ENCODE results near the gene RBM4B.
"Not testable (repeated sequence)": the region's sequence is repeated elsewhere in the genome, so short reads cannot be mapped to it uniquely, and the experiment has no call there.

The RBM4B gene
- long read RNA-seq, transcript RBM4B-201 (4 exons, 1,840 nt), result major isoform, 36 of 71 reads
- long read RNA-seq, transcript RBM4B-206 (2 exons, 1,646 nt), result minor isoform, 10 of 71 reads
- long read RNA-seq, partial matches to known transcripts, result 5 of 71 reads
- long read RNA-seq, other reads (novel, unspliced or antisense), result 19 of 71 reads

GRCh38 chr11:66677599-66678375 is at the start of gene RBM4B:
TSS of gene RBM4B (minus strand) at chr11:66677887. CDS start at chr11:66677079, 808 bp downstream.
- peak within 1 kb of the TSS; percentile 73 for H3K4me3 ChIP-seq (replicated peaks; ENCODE audit: insufficient read depth, low read length)
- H3K27ac ChIP-seq (replicated peaks), result peak within 1 kb of the TSS; percentile 87
- TF ChIP-seq GABPA (IDR thresholded peaks at IDR 0.05; ENCODE audit: low read depth) (no peak), POLR2AphosphoS5 (IDR thresholded peaks at IDR 0.05; ENCODE audit: low read depth) (peak; percentile 81), SPI1 (IDR thresholded peaks at IDR 0.05; ENCODE audit: borderline replicate concordance, low read depth) (peak; percentile 19; the same call in 1 of the 2 replicates)
- H3K27me3 ChIP-seq (ENCODE audit: insufficient read depth, poor library complexity, severe bottlenecking), result no peaks in the 10 kb centered on the region
- DNase-seq (ENCODE audit: low read depth in 1 of 2, low spot score in 1 of 2), result peak; percentile 92 to 95

- Histone ChIP-seq H3K4me3 (replicated peaks; ENCODE audit: insufficient read depth, low read length) (no peak overlapping the region), H3K27ac (replicated peaks) (no peak overlapping the region), H3K27me3 (ENCODE audit: insufficient read depth, poor library complexity, severe bottlenecking) (peaks cover 49% of the 10 kb centered on the region)
- DNase-seq (ENCODE audit: low read depth in 1 of 2, low spot score in 1 of 2), result no peak
- TF ChIP-seq POLR2AphosphoS5 (IDR thresholded peaks at IDR 0.05; ENCODE audit: low read depth) (no peak), SPI1 (IDR thresholded peaks at IDR 0.05; ENCODE audit: borderline replicate concordance, low read depth) (no peak), REST (IDR thresholded peaks at IDR 0.05; ENCODE audit: insufficient replicate concordance, low read depth) (no peak), GABPA (IDR thresholded peaks at IDR 0.05; ENCODE audit: low read depth) (no peak)
Measured at GRCh38 chr11:66725647-66726046, 48.0 kb upstream of the RBM4B start.

GRCh38 chr11:66725114-66725513 is 47.4 kb upstream of the RBM4B start:
- Histone ChIP-seq H3K27ac (replicated peaks) (no peak overlapping the region), H3K4me3 (replicated peaks; ENCODE audit: insufficient read depth, low read length) (no peak overlapping the region), H3K27me3 (ENCODE audit: insufficient read depth, poor library complexity, severe bottlenecking) (peaks cover 45% of the 10 kb centered on the region)
- no peak for DNase-seq (ENCODE audit: low read depth in 1 of 2, low spot score in 1 of 2)
- TF ChIP-seq CTCF (IDR thresholded peaks at IDR 0.05; ENCODE audit: insufficient read depth, low read length) (no peak), POLR2AphosphoS5 (IDR thresholded peaks at IDR 0.05; ENCODE audit: low read depth) (no peak), REST (IDR thresholded peaks at IDR 0.05; ENCODE audit: insufficient replicate concordance, low read depth) (no peak), SPI1 (IDR thresholded peaks at IDR 0.05; ENCODE audit: borderline replicate concordance, low read depth) (no peak), GABPA (IDR thresholded peaks at IDR 0.05; ENCODE audit: low read depth) (no peak)

- DNase-seq (ENCODE audit: low read depth in 1 of 2, low spot score in 1 of 2); H3K27ac ChIP-seq (replicated peaks); H3K4me3 ChIP-seq (replicated peaks; ENCODE audit: insufficient read depth, low read length): not testable (repeated sequence)
- peaks cover 35% of the 10 kb centered on the region for H3K27me3 ChIP-seq (ENCODE audit: insufficient read depth, poor library complexity, severe bottlenecking)
Measured at GRCh38 chr11:66724167-66724566, 46.5 kb upstream of the RBM4B start.

GRCh38 chr11:66723693-66724092 is 46.0 kb upstream of the RBM4B start:
- H3K4me3 ChIP-seq (replicated peaks; ENCODE audit: insufficient read depth, low read length), result no peak overlapping the region
- H3K27ac ChIP-seq (replicated peaks), result no peak overlapping the region
- no peak for TF ChIP-seq GABPA (IDR thresholded peaks at IDR 0.05; ENCODE audit: low read depth)
- no peak for TF ChIP-seq POLR2AphosphoS5 (IDR thresholded peaks at IDR 0.05; ENCODE audit: low read depth)
- TF ChIP-seq CTCF (IDR thresholded peaks at IDR 0.05; ENCODE audit: insufficient read depth, low read length), result no peak
- TF ChIP-seq REST (IDR thresholded peaks at IDR 0.05; ENCODE audit: insufficient replicate concordance, low read depth), result no peak
- TF ChIP-seq SPI1 (IDR thresholded peaks at IDR 0.05; ENCODE audit: borderline replicate concordance, low read depth), result no peak
- DNase-seq (ENCODE audit: low read depth in 1 of 2, low spot score in 1 of 2), result no peak
- peaks cover 31% of the 10 kb centered on the region for H3K27me3 ChIP-seq (ENCODE audit: insufficient read depth, poor library complexity, severe bottlenecking)
